Activated naive CD8-positive, alpha-beta T cell treated with anti-CD3 and anti-CD28 coated beads for 36 hours (primary cell): ENCODE measurements around the gene GDF7. TPM values are rescaled to one million over a fixed set of nuclear protein-coding genes. Genes with fewer than 3 reads are reported as not detected.

Experiments
- DNase-seq: peaks from one replicate; pipeline ENCODE4 v3.0.0; 2021
- H3K27ac Mint-ChIP-seq: one replicate; pipeline ENCODE4 v1.8.0; 2022; ENCODE audit warnings: mild to moderate bottlenecking, moderate library complexity, mixed read lengths
- H3K27me3 Mint-ChIP-seq: one replicate; pipeline ENCODE4 v1.8.0; 2022; ENCODE audit warnings: mild to moderate bottlenecking, mixed read lengths
- H3K36me3 Mint-ChIP-seq: one replicate; pipeline ENCODE4 v1.8.0; 2021; ENCODE audit warnings: mild to moderate bottlenecking, mixed read lengths
- H3K4me1 Mint-ChIP-seq: one replicate; pipeline ENCODE4 v1.8.0; 2021; ENCODE audit warnings: mixed read lengths
- H3K4me3 Mint-ChIP-seq: one replicate; pipeline ENCODE4 v1.8.0; 2022; ENCODE audit warnings: mild to moderate bottlenecking, moderate library complexity, mixed read lengths
- H3K9me3 Mint-ChIP-seq: one replicate; pipeline ENCODE4 v1.8.0; 2022; ENCODE audit warnings: mixed read lengths
- total RNA-seq, 2 experiments: library from RNA; stranded (reverse); gene quantifications; one replicate each; pipeline ENCODE4 v1.2.3, GENCODE V29; 2021

The GDF7 gene
- total RNA-seq, 2 experiments from 2014 or later, result not detected

DNA sequence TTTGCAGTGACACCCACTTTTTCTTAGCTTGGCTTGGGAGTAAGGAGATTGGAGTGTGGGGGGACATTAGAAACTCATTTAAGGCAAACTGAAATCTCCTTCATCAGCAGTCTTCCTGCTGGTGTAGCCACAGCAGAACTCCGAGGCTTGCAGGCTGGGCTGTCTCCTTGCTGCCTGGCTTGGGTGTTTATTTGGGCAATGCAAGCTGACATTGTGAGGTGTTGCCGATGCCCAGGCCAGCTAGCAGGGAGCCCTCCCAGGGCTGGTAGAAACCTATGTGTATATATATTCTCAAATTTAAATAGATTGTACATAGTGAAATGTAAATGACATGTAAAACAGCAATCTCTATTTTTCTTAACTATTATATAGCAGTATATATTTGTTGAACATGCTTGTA lies 11.8 kb downstream of the GDF7 start:
- H3K27ac Mint-ChIP-seq, result no peak overlapping the region
- no peak for DNase-seq
- peaks cover 3% of the 10 kb centered on the region for H3K36me3 Mint-ChIP-seq
- H3K4me3 Mint-ChIP-seq, result no peak overlapping the region
- H3K4me1 Mint-ChIP-seq, result peaks cover 3% of the 10 kb centered on the region
- H3K27me3 Mint-ChIP-seq, result peaks cover 3% of the 10 kb centered on the region
- no peaks in the 10 kb centered on the region for H3K9me3 Mint-ChIP-seq

DNA sequence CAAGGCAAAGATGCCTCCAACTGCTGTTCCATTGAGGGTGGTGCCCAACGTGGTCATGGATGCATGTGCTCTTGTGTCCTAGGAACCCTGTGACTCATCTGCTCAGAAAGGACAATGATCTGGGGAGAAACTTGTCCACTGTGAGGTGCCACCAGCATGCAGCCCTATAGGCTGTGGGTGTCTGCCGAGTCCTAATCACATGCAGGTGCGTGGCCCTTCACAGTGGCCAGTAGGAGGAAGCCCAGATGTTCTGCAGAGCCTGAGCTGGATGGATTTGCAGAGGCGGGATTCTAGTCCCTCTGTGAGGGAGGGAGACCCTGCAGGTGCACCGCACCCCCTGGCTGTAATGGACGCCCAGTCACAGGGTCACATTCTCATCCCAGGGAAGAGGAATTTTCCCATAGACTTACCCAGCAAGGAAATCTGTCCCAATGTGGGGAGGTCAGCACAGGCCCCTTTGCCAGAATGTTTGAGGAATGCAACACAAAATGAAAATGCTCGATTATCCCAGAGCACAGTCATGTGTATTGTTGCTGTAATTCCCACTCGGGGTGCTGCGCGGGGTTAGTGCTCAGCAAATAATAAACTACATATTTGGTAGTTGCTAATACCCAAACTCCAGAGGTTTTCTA lies 13.9 kb downstream of the GDF7 start:
- H3K4me1 Mint-ChIP-seq, result no peaks in the 10 kb centered on the region
- no peak overlapping the region for H3K27ac Mint-ChIP-seq
- no peak overlapping the region for H3K4me3 Mint-ChIP-seq
- DNase-seq, result no peak
- H3K36me3 Mint-ChIP-seq, result peaks cover 5% of the 10 kb centered on the region
- no peaks in the 10 kb centered on the region for H3K9me3 Mint-ChIP-seq
- H3K27me3 Mint-ChIP-seq, result no peaks in the 10 kb centered on the region

DNA sequence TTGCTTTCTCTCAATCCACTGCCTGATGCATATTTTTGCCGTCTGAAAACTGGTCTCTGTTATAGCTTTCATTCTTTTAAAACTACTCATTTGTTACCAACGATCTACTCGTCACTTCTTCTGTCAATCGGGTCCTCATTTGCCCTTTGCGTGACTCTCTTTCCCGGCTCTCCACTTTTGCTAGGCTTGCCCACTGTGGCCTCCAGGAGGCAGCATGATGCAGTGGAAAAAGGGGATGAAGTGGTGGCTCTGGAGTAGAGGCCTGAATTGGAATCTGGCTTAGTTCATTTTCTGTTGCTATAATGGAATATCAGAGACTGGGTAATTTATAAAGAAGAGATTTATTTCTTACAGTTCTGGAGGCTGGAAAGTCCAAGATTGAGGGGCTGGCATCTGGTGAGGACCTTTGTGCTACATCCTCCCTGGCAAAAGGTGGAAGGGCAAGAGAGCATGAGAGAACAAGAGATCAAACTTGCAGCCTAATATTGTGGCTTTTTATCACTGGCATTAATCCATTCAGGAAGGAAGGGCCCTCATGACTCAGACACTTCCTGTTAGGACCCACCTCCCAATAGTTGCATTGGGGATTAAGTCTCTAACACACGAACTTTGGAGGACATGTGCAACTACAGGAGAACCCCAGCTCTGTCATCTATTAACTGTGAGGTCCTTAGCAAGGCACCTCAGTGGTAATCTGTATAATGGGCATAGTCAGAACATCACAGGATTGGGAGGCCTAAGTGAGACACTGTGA lies 15.4 kb downstream of the GDF7 start:
- Mint-ChIP-seq H3K27ac (no peak overlapping the region), H3K9me3 (no peaks in the 10 kb centered on the region), H3K36me3 (peaks cover 11% of the 10 kb centered on the region), H3K4me3 (no peak overlapping the region), H3K27me3 (no peaks in the 10 kb centered on the region), H3K4me1 (no peaks in the 10 kb centered on the region)
- DNase-seq, result no peak

DNA sequence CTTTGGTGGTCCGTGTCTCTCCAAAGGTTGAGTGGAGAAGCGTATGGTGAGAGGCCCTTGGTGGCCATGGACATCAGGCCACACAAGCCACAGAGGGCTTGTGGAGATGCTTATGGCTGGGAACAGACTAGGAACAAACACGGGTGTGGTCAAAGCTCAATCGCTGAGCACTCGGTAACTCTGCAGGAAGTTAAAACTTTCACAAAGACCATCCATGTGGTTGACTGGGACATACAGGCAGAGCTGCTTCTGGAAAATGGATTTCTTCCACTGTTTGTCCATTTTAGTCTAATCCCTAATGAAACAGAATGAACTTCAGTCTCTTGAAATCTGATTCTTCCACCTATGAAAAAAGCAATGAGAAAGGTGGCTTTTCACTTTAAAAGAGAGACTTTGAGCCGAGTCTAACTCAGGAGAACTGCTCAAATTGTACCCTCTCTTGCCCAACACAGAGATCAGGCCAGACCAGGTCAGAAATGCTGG lies 17.7 kb downstream of the GDF7 start:
- Mint-ChIP-seq H3K27ac (no peak overlapping the region), H3K9me3 (peaks cover 2% of the 10 kb centered on the region), H3K4me1 (no peaks in the 10 kb centered on the region), H3K4me3 (no peak overlapping the region), H3K36me3 (peaks cover 26% of the 10 kb centered on the region), H3K27me3 (no peaks in the 10 kb centered on the region)
- no peak for DNase-seq

DNA sequence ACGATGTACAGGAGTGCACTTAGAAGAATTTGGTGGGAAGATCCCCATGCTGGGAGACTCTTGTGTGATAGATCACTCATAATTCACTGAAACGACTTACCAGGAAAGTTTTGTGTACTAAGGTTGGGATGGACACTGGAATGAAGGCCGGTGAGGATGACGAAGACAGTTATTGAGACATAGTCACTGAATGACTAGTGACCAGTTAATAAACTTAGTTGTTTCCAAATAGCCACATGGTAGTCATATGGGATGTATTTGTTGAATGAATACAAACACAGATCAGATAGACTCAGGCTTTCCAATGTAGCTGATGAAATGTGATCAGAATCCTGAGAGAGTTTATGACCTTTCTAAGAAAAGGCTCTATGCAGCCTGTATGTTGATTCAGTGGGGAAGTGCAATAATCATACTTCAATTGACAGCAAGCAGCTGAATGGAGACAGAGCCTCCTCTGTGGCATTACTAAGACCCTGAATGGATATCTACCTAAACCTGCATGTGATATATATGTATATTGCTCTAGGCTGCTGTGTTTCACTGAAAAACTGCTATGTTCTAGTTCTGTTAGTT lies 20.4 kb downstream of the GDF7 start:
- H3K27ac Mint-ChIP-seq, result no peak overlapping the region
- H3K36me3 Mint-ChIP-seq, result peaks cover 36% of the 10 kb centered on the region

DNA sequence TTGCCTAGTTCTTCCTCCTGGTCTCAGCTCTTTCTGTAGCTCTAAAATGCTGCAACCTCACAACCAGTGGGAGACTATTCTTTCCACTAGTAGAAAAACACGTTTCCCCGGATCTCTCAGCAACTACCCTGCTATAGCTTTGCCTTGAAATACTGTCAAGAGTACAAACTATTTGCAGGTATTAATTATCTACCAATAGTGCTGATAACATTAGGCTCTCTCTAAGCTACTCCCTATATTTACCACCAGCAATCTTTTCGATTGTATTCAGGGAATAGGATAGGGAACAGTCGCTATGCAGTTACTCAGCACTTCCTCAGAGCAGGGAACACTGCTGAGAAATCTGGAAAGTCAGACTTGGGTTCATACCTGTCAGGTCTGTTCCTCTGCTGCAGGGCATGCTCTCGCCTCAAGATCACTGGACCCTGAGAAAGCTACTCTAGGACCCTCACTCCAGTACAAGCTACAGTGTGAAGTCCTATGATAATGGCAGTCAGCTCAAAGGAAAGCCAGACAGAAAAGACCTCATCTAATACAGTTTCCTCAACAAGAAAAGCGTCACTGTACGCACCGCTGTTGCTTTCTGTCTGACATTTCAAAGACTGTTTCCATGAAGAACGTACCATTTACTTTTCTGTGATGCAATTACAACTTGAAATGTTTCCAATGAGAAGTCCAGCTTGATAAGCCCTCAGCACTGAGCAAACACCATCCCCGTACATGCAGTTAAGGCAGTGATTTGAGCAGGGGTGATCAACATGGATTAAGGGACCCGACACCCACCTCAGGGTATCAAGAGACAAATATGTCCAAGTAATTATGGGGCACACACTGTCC lies 22.7 kb downstream of the GDF7 start:
- no peak for DNase-seq
- H3K4me3 Mint-ChIP-seq, result no peak overlapping the region
- no peaks in the 10 kb centered on the region for H3K4me1 Mint-ChIP-seq
- no peaks in the 10 kb centered on the region for H3K27me3 Mint-ChIP-seq
- peaks cover 33% of the 10 kb centered on the region for H3K36me3 Mint-ChIP-seq
- H3K9me3 Mint-ChIP-seq, result peaks cover 2% of the 10 kb centered on the region
- H3K27ac Mint-ChIP-seq, result no peak overlapping the region

More for the DNA sequence above, 20.4 kb downstream of the GDF7 start:
- peaks cover 2% of the 10 kb centered on the region for H3K9me3 Mint-ChIP-seq
- no peaks in the 10 kb centered on the region for H3K4me1 Mint-ChIP-seq
- no peak overlapping the region for H3K4me3 Mint-ChIP-seq
- no peak for DNase-seq
- no peaks in the 10 kb centered on the region for H3K27me3 Mint-ChIP-seq

DNA sequence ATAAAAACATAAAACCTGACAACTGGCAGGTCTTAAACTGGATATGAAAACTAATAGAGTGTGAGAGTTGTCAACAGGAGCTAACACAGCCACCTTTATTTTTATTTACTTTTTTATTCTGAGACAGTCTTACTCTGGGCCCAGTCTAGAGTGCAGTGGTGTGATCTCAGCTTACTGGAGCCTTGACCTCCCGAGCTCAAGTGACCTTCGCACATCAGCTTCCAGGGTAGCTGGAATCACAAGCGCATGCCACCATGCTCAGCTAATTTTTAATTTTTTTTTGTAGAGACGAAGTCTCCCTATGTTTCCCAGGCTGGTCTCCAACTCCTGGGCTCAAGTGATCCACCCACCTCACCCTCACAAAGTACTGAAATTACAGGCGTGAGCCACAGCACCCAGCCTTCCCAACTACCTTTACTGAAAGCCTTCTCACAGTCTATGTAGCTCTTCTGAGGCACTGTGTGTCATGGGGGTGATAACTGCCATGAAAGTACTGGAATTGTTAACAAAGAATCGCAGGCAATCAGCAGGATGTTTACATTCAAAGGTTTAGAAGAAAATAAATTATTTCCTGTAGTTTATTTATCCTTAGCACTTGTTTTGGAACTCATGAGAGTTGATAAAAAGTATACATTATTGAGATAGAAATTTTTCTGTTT lies 24.3 kb downstream of the GDF7 start:
- Mint-ChIP-seq H3K4me3 (no peak overlapping the region), H3K27ac (no peak overlapping the region), H3K4me1 (no peaks in the 10 kb centered on the region), H3K36me3 (peaks cover 34% of the 10 kb centered on the region), H3K27me3 (no peaks in the 10 kb centered on the region), H3K9me3 (peaks cover 2% of the 10 kb centered on the region)
- no peak for DNase-seq

DNA sequence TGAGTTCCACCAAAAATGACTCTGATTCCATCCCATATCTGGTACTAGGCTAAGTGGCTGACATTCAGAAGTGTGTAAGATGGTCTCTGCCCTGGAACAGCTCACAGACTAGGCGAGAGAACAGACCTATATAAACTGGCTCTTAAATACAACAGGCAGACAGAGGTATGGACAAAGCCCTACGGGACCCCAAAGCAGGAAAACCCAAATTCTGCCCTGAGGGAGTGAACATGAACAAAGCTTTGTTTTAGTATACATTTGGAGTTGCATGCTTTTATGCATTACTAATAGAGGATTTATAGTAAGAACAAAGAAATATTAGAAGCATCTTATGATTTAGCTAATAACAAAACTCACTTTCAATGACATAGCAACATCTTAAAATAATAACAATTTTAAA lies 25.1 kb downstream of the GDF7 start:
- no peak for DNase-seq
- H3K36me3 Mint-ChIP-seq, result peaks cover 30% of the 10 kb centered on the region
- no peaks in the 10 kb centered on the region for H3K27me3 Mint-ChIP-seq
- no peaks in the 10 kb centered on the region for H3K4me1 Mint-ChIP-seq
- peaks cover 2% of the 10 kb centered on the region for H3K9me3 Mint-ChIP-seq
- H3K27ac Mint-ChIP-seq, result no peak overlapping the region
- no peak overlapping the region for H3K4me3 Mint-ChIP-seq

DNA sequence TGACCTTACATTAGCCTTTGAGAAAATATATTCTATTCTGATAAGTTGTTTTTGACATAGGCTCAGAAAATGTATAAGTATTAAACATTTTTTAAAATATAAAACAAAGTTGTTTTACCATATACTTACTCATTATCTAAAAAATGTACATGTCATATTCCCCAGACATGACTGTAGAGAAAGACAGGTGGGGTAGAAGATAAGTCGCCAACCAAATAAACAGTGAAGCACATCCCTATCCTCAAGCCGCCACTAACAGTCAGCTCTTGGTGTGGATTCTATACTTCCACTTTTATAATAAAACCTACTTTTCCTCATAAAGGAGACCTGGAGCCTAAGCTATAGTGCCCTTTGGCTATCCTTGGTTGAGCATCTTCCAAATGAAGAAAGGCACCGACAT lies 26.4 kb downstream of the GDF7 start:
- H3K4me3 Mint-ChIP-seq, result no peak overlapping the region
- DNase-seq, result no peak
- no peak overlapping the region for H3K27ac Mint-ChIP-seq
- no peaks in the 10 kb centered on the region for H3K4me1 Mint-ChIP-seq
- peaks cover 22% of the 10 kb centered on the region for H3K36me3 Mint-ChIP-seq
- H3K27me3 Mint-ChIP-seq, result no peaks in the 10 kb centered on the region
- H3K9me3 Mint-ChIP-seq, result peaks cover 2% of the 10 kb centered on the region

DNA sequence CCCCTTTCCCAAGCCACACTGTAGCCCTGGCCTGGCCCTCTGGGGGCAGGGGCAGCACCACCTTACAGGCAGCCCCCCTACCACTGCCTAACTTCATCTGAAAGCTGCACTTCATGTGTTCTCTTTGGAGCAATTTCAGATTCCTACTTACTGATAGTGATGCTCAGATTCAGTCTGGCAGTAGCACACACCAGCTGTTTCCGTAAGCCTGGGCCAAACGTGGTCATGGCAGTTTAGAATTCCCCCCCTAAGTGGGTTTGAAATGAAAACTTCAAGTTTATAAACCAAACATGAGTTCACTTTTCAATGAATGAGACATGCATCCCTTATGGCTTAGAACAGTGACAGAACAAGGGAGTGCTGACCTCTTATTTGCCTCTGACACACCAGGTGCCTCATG lies 29.4 kb downstream of the GDF7 start:
- Mint-ChIP-seq H3K4me1 (peaks cover 8% of the 10 kb centered on the region), H3K4me3 (no peak overlapping the region), H3K27me3 (no peaks in the 10 kb centered on the region), H3K27ac (no peak overlapping the region), H3K9me3 (no peaks in the 10 kb centered on the region), H3K36me3 (peaks cover 11% of the 10 kb centered on the region)
- DNase-seq, result no peak

DNA sequence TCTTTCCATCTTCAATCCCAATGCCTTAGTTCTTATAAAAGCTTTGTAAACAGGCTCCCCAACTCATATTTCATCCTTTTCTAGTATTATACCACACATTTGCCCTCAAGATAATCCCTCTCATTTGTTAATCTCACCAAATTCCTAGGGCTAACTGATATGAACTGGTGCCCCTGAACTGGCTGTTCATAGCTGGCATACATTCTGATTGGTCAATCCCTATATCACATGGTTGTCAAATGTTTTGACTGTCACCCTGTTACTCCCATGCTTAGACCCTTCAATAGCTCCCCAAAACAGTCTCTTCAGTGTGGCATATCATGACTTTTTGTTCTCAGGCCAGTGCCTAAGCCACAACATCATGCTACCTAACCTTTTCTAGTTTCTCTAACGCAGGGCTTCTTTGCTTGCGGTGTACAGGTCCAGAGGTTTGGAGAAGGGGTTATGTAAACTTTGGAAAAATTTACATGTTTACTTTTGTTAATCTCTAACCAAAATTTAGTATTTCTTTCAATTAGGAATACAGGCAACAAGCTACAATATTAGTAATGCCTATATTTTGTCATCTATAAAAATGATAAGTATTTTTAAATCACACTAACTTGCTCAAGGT lies 30.5 kb downstream of the GDF7 start:
- no peak for DNase-seq
- Mint-ChIP-seq H3K36me3 (peaks cover 8% of the 10 kb centered on the region), H3K4me3 (no peak overlapping the region), H3K9me3 (no peaks in the 10 kb centered on the region), H3K27ac (no peak overlapping the region), H3K27me3 (no peaks in the 10 kb centered on the region), H3K4me1 (peaks cover 8% of the 10 kb centered on the region)

DNA sequence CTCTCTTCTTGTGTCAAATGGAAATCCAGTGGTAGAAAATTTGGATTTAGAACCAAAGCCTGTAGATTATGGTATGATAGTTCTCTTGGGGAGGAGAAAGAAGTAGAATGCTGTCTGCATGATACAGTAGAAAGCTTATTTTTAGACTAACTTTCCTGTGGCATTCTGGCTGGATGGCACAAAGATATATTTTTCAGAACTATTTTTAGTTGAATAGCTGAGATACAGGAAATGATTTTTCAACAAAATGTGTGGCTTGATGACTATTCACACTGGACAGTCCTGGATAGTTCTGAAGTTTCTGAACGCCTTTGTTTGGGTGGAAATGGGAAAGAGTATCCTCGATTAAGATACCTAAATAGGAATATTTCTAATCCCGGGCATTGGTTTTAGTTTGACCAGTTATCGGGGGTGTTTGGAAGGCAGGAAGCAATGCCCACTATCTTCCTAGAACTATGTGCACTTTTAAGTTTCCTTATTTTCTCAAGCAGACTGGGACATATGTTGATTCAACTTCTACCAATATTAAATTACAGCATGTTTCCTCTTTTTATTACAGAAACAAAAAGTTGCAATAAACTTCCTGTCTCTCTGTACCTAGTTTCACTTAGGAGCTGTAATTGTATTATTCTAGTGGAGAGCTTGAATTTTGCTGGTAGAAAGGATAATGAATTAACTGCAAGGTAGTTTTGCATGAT lies 32.1 kb downstream of the GDF7 start:
- no peaks in the 10 kb centered on the region for H3K27me3 Mint-ChIP-seq
- peaks cover 10% of the 10 kb centered on the region for H3K36me3 Mint-ChIP-seq
- no peak overlapping the region for H3K4me3 Mint-ChIP-seq
- H3K4me1 Mint-ChIP-seq, result peaks cover 8% of the 10 kb centered on the region
- DNase-seq, result no peak
- no peaks in the 10 kb centered on the region for H3K9me3 Mint-ChIP-seq
- no peak overlapping the region for H3K27ac Mint-ChIP-seq

DNA sequence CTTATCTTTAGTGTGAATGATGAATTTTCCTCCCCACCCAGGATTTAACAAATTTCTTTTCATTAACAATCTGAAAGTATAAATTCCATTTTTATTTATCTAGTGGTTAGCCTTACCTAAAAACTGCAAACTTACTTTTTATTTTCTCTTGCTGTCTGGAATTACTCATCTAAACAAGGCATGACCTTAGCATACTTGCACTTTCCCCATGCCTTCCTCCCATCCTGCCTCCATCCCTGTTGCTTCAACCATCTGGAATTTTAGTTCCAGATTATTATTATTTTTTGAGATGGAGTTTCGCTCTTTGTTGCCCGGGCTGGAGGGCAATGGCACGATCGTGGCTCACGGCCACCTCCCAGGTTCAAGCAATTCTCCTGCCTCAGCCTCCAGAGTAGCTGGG lies 35.6 kb downstream of the GDF7 start:
- no peaks in the 10 kb centered on the region for H3K27me3 Mint-ChIP-seq
- peaks cover 10% of the 10 kb centered on the region for H3K4me1 Mint-ChIP-seq
- H3K4me3 Mint-ChIP-seq, result no peak overlapping the region
- no peak overlapping the region for H3K27ac Mint-ChIP-seq
- peaks cover 16% of the 10 kb centered on the region for H3K36me3 Mint-ChIP-seq
- no peak for DNase-seq
- no peaks in the 10 kb centered on the region for H3K9me3 Mint-ChIP-seq

DNA sequence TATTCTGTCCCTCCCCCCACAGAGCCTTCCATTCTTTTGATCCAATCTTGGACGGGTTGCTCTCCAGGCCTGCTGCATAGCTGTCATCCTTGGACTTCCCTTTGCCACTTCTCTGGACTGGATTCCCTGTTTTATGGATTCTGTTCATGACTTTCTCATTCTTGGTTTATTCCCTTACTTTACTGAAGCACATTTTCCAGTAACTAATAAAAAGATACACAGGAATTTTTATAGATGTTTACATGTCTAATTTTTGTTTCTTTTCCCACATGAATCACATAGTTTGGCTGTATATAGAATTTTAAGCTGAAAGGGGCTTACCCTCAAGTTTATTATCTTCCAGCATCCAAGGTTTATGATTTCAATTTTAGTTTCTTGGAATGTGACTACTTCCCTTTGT lies 37.9 kb downstream of the GDF7 start:
- Mint-ChIP-seq H3K27me3 (no peaks in the 10 kb centered on the region), H3K27ac (no peak overlapping the region)

More for the DNA sequence above, 37.9 kb downstream of the GDF7 start:
- peaks cover 11% of the 10 kb centered on the region for H3K36me3 Mint-ChIP-seq
- H3K9me3 Mint-ChIP-seq, result no peaks in the 10 kb centered on the region
- no peak overlapping the region for H3K4me3 Mint-ChIP-seq
- no peak for DNase-seq
- H3K4me1 Mint-ChIP-seq, result peaks cover 2% of the 10 kb centered on the region
